Measurements from ENCODE around the gene PLK2. TPM values are rescaled to one million over a fixed set of nuclear protein-coding genes. Genes with fewer than 3 reads are reported as not detected.

PLK2 gene
- total RNA-seq = 10 to 100 TPM; 60.1 to 69.4 TPM

DNA sequence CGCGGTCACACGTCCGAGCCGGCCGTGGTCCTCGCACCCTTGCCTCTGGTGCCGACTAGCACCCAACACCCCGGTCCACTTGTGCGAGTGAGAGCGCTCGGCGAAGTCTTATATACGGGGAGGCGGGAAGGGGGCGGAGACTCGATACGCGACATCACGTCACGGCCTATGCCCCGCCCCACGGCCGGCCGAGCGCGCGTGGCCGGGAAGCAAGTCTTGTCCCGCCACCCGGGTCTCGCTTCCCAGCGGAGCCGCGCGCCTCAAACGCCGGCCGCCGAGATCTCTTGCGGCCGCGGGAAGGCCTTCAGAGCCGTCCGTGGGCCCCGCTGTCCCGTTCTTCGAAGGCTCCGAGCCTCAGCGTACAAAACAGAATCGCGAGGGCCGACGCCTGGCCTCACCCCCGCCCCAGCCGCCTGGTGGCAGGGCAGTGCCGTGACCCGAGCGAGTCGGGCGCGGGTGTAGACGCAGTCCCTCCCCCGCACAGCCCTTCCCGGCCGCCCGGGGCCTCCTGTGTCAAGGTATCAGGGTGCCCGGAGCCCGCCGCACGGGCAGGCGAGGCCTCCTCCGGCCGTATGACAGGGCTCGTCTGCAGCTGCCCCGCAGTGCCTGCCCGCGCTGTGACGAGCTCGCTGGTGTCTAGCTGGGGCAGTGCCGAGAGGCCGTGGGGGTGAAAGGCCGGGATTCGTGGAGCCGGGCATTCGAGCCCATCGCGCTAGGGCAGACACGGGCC is at the start of gene PLK2:
Gene PLK2 (minus strand): TSS at position 85 of the 730 bp plus-strand sequence. CDS start 127 bp downstream, outside the sequence.
- Histone ChIP-seq H3K9me3 (no peaks in the 10 kb centered on the region), H3K4me1 (replicated peaks) (no peaks in the 10 kb centered on the region), H3K27ac (peak within 1 kb of the TSS; percentile 86 to 91), H3K4me3 (peak within 1 kb of the TSS; percentile 68 to 71), H3K27me3 (replicated peaks; ENCODE audit: insufficient read depth) (no peaks in the 10 kb centered on the region), H3K36me3 (no peaks in the 10 kb centered on the region)
- TF ChIP-seq POLR2AphosphoS5 (IDR thresholded peaks at IDR 0.05) (peak; percentile 100), POLR2A (IDR thresholded peaks at IDR 0.05) (peak; percentile 100)
- TF ChIP-seq, protein P1, sequence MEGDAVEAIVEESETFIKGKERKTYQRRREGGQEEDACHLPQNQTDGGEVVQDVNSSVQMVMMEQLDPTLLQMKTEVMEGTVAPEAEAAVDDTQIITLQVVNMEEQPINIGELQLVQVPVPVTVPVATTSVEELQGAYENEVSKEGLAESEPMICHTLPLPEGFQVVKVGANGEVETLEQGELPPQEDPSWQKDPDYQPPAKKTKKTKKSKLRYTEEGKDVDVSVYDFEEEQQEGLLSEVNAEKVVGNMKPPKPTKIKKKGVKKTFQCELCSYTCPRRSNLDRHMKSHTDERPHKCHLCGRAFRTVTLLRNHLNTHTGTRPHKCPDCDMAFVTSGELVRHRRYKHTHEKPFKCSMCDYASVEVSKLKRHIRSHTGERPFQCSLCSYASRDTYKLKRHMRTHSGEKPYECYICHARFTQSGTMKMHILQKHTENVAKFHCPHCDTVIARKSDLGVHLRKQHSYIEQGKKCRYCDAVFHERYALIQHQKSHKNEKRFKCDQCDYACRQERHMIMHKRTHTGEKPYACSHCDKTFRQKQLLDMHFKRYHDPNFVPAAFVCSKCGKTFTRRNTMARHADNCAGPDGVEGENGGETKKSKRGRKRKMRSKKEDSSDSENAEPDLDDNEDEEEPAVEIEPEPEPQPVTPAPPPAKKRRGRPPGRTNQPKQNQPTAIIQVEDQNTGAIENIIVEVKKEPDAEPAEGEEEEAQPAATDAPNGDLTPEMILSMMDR (IDR thresholded peaks at IDR 0.05) = peak in 2 of 4 experiments; percentile 62 to 75
- under 1% methylated on average over 55 of the region's 89 CpGs for WGBS
- peak; percentile 95 for DNase-seq (ENCODE audit: low spot score)
- intact Hi-C loops (cut with DNase I) = loop anchor here (2.0 to 5.0 kb wide), 5 partner anchors 573 to 1558 kb away; no protein-coding TSS in a partner anchor

DNA sequence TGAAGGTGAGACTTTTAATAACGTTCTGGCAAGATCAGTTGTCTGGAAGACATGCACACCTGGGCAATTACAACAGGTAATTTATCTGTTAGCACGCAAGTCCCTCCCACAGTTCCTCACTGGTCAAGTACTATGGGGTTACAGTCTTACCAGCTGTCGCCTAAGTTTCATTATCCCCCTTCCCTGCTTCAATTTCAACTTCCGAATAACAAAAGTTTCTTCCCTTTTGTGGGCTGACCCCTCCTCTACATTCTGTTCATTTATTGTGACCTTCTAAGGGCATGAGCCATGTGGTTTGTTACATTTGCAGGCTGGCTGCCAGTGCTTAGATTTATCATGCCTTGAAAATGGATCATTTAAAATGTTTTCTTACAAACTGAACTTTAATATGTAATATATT is 47.8 kb upstream of the PLK2 start:
- 50% methylated on average over 4 of the region's 4 CpGs for WGBS
- Histone ChIP-seq H3K36me3 (no peaks in the 10 kb centered on the region), H3K4me1 (replicated peaks) (no peaks in the 10 kb centered on the region), H3K4me3 (no peak overlapping the region), H3K27me3 (replicated peaks; ENCODE audit: insufficient read depth) (no peaks in the 10 kb centered on the region), H3K9me3 (no peaks in the 10 kb centered on the region), H3K27ac (no peak overlapping the region)
- TF ChIP-seq POLR2AphosphoS5 (IDR thresholded peaks at IDR 0.05) = no peak
- TF ChIP-seq POLR2A (IDR thresholded peaks at IDR 0.05) = no peak
- TF ChIP-seq, protein P1 (IDR thresholded peaks at IDR 0.05) = no peak
- no peak for DNase-seq (ENCODE audit: low spot score)
- intact Hi-C loops (cut with DNase I) = no loop called here

DNA sequence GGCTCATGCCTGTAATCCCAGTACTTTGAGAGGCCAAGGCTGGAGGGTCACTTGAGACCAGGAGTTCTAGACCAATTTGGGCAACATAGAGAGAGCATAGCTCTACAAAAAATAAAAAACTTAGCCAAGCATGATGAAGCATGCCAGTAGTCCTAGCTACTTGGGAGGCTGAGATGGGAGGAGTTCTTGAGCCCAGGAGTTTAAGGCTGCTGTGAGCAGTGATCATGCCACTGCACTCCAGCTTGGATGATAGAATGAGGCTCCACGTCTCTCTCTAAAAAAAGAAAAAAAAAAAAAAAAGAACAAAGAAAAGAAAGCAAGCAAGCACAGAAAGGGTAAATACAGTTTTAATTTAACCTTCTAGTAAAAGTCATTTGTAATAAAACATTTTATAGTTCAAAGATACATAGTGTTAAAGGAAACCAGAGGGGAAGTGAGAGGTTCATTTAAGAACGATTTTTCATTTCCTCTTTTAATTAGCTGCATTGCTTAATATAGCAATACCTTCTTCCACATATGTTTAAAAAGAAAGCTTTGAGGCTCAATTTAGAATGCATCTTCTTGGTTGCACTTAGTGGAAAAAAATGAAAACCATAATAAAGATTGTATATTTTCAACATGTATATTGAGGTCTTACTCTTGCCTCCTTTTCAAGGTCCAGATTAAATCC is 46.2 kb upstream of the PLK2 start:
- WGBS = 12% methylated on average over 2 of the region's 2 CpGs
- no peaks in the 10 kb centered on the region for H3K27me3 ChIP-seq (replicated peaks; ENCODE audit: insufficient read depth)
- TF ChIP-seq POLR2AphosphoS5 (IDR thresholded peaks at IDR 0.05) = no peak
- TF ChIP-seq, protein P1 (IDR thresholded peaks at IDR 0.05) = no peak
- no peak for TF ChIP-seq POLR2A (IDR thresholded peaks at IDR 0.05)

DNA sequence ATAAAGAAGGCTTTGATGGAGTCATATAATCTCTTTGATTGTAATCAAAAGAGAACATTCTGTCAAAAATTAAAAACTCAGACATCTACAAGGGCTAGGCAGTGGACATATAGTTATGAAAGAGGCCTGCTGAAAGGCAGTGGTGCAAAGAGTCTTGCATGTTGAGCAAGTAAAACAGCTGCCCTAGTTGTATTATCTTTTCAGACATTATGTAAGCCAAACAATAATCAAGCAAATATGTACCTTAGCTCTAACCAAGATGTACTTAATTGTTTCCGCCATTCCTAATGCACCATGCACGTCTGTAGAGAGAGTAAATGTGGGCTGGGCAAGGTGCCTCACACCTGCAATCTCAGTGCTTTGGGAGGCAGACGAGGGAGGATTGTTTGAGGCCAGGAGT is 45.6 kb upstream of the PLK2 start:
- Histone ChIP-seq H3K27me3 (replicated peaks; ENCODE audit: insufficient read depth) (no peaks in the 10 kb centered on the region), H3K4me3 (no peak overlapping the region), H3K27ac (no peak overlapping the region), H3K9me3 (no peaks in the 10 kb centered on the region), H3K36me3 (no peaks in the 10 kb centered on the region), H3K4me1 (replicated peaks) (no peaks in the 10 kb centered on the region)
- TF ChIP-seq POLR2AphosphoS5 (IDR thresholded peaks at IDR 0.05) (no peak), POLR2A (IDR thresholded peaks at IDR 0.05) (no peak)
- TF ChIP-seq, protein P1 (IDR thresholded peaks at IDR 0.05) = no peak
- WGBS = 58% methylated on average over 3 of the region's 3 CpGs
- intact Hi-C loops (cut with DNase I) = no loop called here
- no peak for DNase-seq (ENCODE audit: low spot score)

More for the DNA sequence above, 46.2 kb upstream of the PLK2 start:
- no peak overlapping the region for H3K4me3 ChIP-seq
- H3K9me3 ChIP-seq = no peaks in the 10 kb centered on the region
- no peaks in the 10 kb centered on the region for H3K4me1 ChIP-seq (replicated peaks)
- no peak overlapping the region for H3K27ac ChIP-seq
- DNase-seq (ENCODE audit: low spot score) = no peak
- intact Hi-C loops (cut with DNase I) = no loop called here
- H3K36me3 ChIP-seq = no peaks in the 10 kb centered on the region

All from prostate gland (tissue), 2 donors.